ENCODE measurements around the gene TANGO6. TPM values are rescaled to one million over a fixed set of nuclear protein-coding genes. Genes with fewer than 3 reads are reported as not detected.

The TANGO6 gene
- polyA plus RNA-seq, 6 donors from 2014 or later, result 8.5 to 17.0 (median 10.8) TPM

DNA sequence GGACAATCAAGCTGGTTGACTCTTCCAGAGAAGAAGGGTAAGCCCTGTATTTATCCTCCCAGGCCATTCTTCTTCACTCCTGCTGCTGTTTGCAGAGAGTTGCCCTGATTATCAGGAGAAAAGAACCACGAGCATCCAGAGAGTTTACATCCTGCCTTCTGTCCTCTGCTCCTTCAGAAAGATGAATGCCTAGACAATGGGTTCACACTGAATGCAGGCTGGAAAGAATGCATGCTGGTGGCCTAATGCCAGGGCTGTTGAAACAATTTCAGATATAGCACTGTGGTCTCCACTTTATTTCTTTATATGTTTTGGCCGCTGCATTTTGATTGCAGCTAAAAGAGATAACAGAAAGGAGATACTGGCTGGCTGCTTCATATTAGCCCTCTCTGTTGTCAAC is 241.0 kb downstream of the TANGO6 start:
- H3K4me3 Mint-ChIP-seq, result no peak overlapping the region
- H3K27me3 Mint-ChIP-seq, result no peaks in the 10 kb centered on the region
- no peaks in the 10 kb centered on the region for H3K4me1 Mint-ChIP-seq
- H3K27ac Mint-ChIP-seq, result no peak overlapping the region
- H3K36me3 Mint-ChIP-seq, result peaks cover 7 to 18% of the 10 kb centered on the region in 2 donors
- DNase-seq (no peak), ATAC-seq (ENCODE audit: low read depth in 2 of 2) (no peak)
- H3K9me3 Mint-ChIP-seq, result no peaks in the 10 kb centered on the region

GRCh38 chr16:69085032-69085695 is 241.8 kb downstream of the TANGO6 start:
- no peaks in the 10 kb centered on the region for H3K9me3 Mint-ChIP-seq
- peaks cover 7 to 18% of the 10 kb centered on the region in 2 donors for H3K36me3 Mint-ChIP-seq
- no peak for ATAC-seq (ENCODE audit: low read depth in 2 of 2)
- H3K4me3 Mint-ChIP-seq, result no peak overlapping the region
- no peak for DNase-seq
- H3K27ac Mint-ChIP-seq, result peak overlapping the region in 2 of 6 donors; percentile 47 to 59
- H3K4me1 Mint-ChIP-seq, result no peaks in the 10 kb centered on the region
- no peaks in the 10 kb centered on the region for H3K27me3 Mint-ChIP-seq

- ATAC-seq (ENCODE audit: low read depth in 2 of 2) (no peak), DNase-seq (no peak)
- Mint-ChIP-seq H3K36me3 (peaks cover 7 to 18% of the 10 kb centered on the region in 2 donors), H3K4me1 (no peaks in the 10 kb centered on the region), H3K27me3 (no peaks in the 10 kb centered on the region), H3K4me3 (no peak overlapping the region), H3K9me3 (no peaks in the 10 kb centered on the region), H3K27ac (peak overlapping the region in 1 of 6 donors; percentile 8)
Observed at GRCh38 chr16:69087161-69087581, 243.8 kb downstream of the TANGO6 start.

GRCh38 chr16:69088684-69089083 is 245.4 kb downstream of the TANGO6 start:
- H3K36me3 Mint-ChIP-seq, result peaks cover 7 to 15% of the 10 kb centered on the region in 2 donors
- DNase-seq, result no peak
- H3K4me1 Mint-ChIP-seq, result no peaks in the 10 kb centered on the region
- no peak for ATAC-seq (ENCODE audit: low read depth in 2 of 2)
- H3K9me3 Mint-ChIP-seq, result no peaks in the 10 kb centered on the region
- H3K27me3 Mint-ChIP-seq, result no peaks in the 10 kb centered on the region
- peak overlapping the region in 1 of 6 donors; percentile 55 for H3K27ac Mint-ChIP-seq
- H3K4me3 Mint-ChIP-seq, result no peak overlapping the region

DNA sequence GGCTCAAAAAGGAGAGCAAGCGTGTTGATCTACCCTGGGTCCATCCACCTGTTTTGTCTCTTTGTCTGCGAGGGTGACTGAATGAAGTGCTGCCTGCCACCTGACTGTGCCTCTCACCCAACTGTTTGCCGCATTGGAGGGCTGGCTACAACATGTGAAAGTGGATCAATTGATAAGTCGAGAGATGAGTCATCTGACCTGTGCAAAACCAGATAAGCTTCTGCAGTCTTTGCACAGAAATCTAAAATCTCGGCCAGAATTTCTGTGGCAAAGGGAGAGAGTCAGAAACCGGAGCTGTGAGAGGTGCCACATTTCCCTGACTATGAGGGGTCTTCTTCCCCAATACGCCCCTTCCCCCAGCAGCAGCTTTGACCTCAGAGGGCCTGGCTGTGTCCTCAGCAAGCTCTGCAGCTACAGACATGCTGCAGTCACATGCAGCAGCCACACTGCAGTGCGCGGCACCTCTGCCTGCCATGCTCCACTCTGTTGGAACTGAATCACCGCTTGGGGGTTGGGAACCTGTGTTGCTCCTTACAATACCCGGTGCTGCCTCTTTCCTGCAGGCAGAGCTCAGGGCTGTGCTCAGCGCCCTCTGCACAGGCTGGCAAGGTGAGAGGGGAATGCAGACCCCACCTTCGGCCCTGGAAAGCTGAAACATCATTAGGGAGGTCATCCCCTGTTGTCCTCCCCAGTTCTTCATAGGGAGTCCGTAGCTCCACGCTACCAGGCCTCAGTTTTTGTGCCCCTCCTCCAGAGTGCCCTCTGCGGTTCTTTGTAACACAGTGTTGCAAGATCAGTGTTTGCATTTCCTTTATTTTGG is 246.0 kb downstream of the TANGO6 start:
- no peak for DNase-seq
- no peak for ATAC-seq (ENCODE audit: low read depth in 2 of 2)

GRCh38 chr16:69093974-69094373 is 250.6 kb downstream of the TANGO6 start:
- no peaks in the 10 kb centered on the region for H3K36me3 Mint-ChIP-seq
- no peak overlapping the region for H3K4me3 Mint-ChIP-seq
- ATAC-seq (ENCODE audit: low read depth in 2 of 2) (no peak), DNase-seq (no peak)
- no peaks in the 10 kb centered on the region for H3K27me3 Mint-ChIP-seq
- H3K27ac Mint-ChIP-seq, result no peak overlapping the region
- H3K4me1 Mint-ChIP-seq, result peaks cover 0 to 8% (median 6%) of the 10 kb centered on the region in 3 donors
- H3K9me3 Mint-ChIP-seq, result no peaks in the 10 kb centered on the region

More for the DNA sequence above, 246.0 kb downstream of the TANGO6 start:
- Mint-ChIP-seq H3K36me3 (peaks cover 7 to 10% of the 10 kb centered on the region in 2 donors), H3K4me1 (peaks cover 0 to 3% (median under 1%) of the 10 kb centered on the region in 3 donors), H3K9me3 (no peaks in the 10 kb centered on the region), H3K27me3 (no peaks in the 10 kb centered on the region), H3K4me3 (no peak overlapping the region), H3K27ac (peak overlapping the region in 3 of 6 donors; percentile 52 to 66 (median 55))

- ATAC-seq (ENCODE audit: low read depth in 2 of 2) (no peak), DNase-seq (no peak)
- no peak overlapping the region for H3K4me3 Mint-ChIP-seq
- H3K9me3 Mint-ChIP-seq, result no peaks in the 10 kb centered on the region
- H3K27ac Mint-ChIP-seq, result no peak overlapping the region
- no peaks in the 10 kb centered on the region for H3K36me3 Mint-ChIP-seq
- H3K4me1 Mint-ChIP-seq, result peaks cover 0 to 8% (median 6%) of the 10 kb centered on the region in 3 donors
- H3K27me3 Mint-ChIP-seq, result no peaks in the 10 kb centered on the region
Observed at GRCh38 chr16:69094501-69094900, 251.2 kb downstream of the TANGO6 start.

DNA sequence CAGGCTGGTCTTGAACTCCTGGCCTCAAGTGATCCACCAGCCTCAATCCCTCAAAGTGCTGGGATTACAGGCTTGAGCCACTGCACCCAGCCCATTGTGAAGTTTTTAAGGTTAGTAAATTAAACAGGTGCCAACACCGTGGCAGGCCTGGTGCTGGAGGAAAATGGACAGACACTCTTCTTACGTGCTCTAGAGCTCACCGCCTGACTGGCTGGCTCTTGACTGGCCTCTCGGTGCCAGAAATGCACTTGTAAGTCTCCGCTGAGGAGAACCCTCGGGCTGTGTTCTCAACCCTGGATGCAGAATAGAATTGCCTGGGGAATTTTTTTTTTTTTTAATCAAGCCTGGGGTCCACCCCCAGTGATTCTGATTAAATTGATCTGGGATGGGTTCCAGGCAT is 251.9 kb downstream of the TANGO6 start:
- DNase-seq, result no peak
- Mint-ChIP-seq H3K36me3 (no peaks in the 10 kb centered on the region), H3K27ac (no peak overlapping the region), H3K27me3 (no peaks in the 10 kb centered on the region), H3K4me3 (no peak overlapping the region), H3K4me1 (peaks cover 0 to 8% (median 6%) of the 10 kb centered on the region in 3 donors), H3K9me3 (no peaks in the 10 kb centered on the region)
- no peak for ATAC-seq (ENCODE audit: low read depth in 2 of 2)

GRCh38 chr16:69100071-69100691 is 256.9 kb downstream of the TANGO6 start:
- H3K27ac Mint-ChIP-seq, result peak overlapping the region in 1 of 6 donors; percentile 86
- no peak overlapping the region for H3K4me3 Mint-ChIP-seq
- H3K27me3 Mint-ChIP-seq, result peaks cover 5 to 30% (median 25%) of the 10 kb centered on the region in 3 donors
- no peaks in the 10 kb centered on the region for H3K36me3 Mint-ChIP-seq
- H3K9me3 Mint-ChIP-seq, result no peaks in the 10 kb centered on the region
- H3K4me1 Mint-ChIP-seq, result peaks cover 1 to 4% (median 2%) of the 10 kb centered on the region in 3 donors
- ATAC-seq (ENCODE audit: low read depth in 2 of 2) (no peak), DNase-seq (no peak)

DNA sequence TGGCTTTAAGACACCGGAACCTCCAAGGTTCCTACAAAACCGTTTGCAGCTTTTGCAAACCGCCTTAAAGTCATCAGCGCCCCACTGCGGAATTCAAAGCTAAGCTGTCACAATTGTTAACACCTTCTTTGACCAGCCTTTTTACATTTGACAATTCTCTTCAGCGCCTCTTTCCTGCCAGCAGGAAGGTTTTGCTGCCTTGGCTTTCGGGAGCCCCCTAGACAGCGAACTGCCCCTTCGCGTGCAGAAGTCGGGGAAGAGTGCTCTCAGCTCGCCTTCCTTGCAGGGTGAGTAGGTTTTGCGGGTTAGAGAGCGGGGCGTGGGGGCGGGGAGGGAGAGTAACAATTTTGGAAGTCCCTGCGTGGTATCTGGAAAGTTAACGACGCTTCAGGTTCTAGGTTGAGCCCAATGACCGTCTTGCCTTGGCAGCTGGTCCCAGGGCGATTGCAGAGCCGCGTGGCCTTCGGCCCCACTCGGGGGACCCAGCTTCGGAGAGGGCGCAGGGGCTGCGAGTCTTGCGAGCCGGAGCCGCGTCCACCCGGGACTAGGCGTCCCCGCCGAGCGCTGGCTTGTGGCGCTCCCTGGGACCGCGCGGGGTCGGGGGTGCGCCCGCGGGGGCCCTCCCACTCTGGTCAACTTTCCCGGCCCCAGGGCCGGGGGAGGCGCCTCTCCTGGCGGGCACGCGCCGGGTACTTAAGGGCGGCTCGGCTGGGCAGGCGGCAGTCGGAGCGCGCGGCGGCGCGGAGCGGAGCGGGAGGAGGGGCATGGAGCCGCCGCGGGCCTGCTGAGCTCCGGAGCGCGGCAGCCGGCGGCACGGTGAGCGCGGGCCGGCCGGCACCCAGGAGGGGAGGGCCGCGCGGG is 262.4 kb downstream of the TANGO6 start, which contains the start of gene HAS3:
Gene HAS3 (plus strand): TSS at position 153 of the 861 bp plus-strand sequence. CDS start 3,743 bp downstream, outside the sequence.
- no peak for DNase-seq

GRCh38 chr16:69106491-69107315 is 263.4 kb downstream of the TANGO6 start:
- peaks cover 19 to 61% (median 47%) of the 10 kb centered on the region in 3 donors for H3K27me3 Mint-ChIP-seq
- H3K36me3 Mint-ChIP-seq, result peaks cover 3 to 7% of the 10 kb centered on the region in 2 donors
- ATAC-seq (ENCODE audit: low read depth in 2 of 2), result no peak

More for the DNA sequence above, 262.4 kb downstream of the TANGO6 start, which contains the start of gene HAS3:
- Mint-ChIP-seq H3K27me3 (peaks cover 22 to 61% (median 53%) of the 10 kb centered on the region in 3 donors), H3K9me3 (no peaks in the 10 kb centered on the region), H3K27ac (peak within 1 kb of the TSS in 2 of 6 donors; percentile 40 to 66), H3K36me3 (peaks cover 3 to 7% of the 10 kb centered on the region in 2 donors), H3K4me3 (peak within 1 kb of the TSS; percentile 67 to 93 (median 88)), H3K4me1 (peaks cover 16 to 23% (median 18%) of the 10 kb centered on the region in 3 donors)
- peak; percentile 74 for ATAC-seq (ENCODE audit: low read depth in 2 of 2)

More at GRCh38 chr16:69106491-69107315, 263.4 kb downstream of the TANGO6 start:
- Mint-ChIP-seq H3K27ac (peak overlapping the region in 1 of 6 donors; percentile 56), H3K4me1 (peaks cover 16 to 23% (median 18%) of the 10 kb centered on the region in 3 donors), H3K4me3 (peak overlapping the region in 7 of 8 donors; percentile 50 to 81 (median 71)), H3K9me3 (no peaks in the 10 kb centered on the region)
- DNase-seq, result no peak

Data from naive B cell (primary cell).